22Rv1 (cell line): ENCODE measurements around the gene SRCAP.

ENCODE experiments used
- H3K27ac ChIP-seq: fragments of 450-650 bp; 2 replicates; pipeline ENCODE4 v1.5.1; 2017
- CTCF ChIP-seq: fragments of 450-650 bp; IDR thresholded peaks from 2 replicates; pipeline ENCODE4 v1.5.1; 2017; ENCODE audit warnings: mild to moderate bottlenecking
- ZFX ChIP-seq: fragments of 450-650 bp; IDR thresholded peaks from 2 replicates; pipeline ENCODE4 v1.6.1; 2017; ENCODE audit warnings: antibody characterized with exemption, borderline replicate concordance

Gene SRCAP

GRCh38 chr16:30698816-30699614, at the start of gene SRCAP:
Gene SRCAP (plus strand): TSS chr16:30699171. CDS start chr16:30700825, 1,654 bp downstream.
- H3K27ac ChIP-seq, result peak within 1 kb of the TSS; percentile 100
- no peak for TF ChIP-seq CTCF
- TF ChIP-seq ZFX, result no peak

DNA sequence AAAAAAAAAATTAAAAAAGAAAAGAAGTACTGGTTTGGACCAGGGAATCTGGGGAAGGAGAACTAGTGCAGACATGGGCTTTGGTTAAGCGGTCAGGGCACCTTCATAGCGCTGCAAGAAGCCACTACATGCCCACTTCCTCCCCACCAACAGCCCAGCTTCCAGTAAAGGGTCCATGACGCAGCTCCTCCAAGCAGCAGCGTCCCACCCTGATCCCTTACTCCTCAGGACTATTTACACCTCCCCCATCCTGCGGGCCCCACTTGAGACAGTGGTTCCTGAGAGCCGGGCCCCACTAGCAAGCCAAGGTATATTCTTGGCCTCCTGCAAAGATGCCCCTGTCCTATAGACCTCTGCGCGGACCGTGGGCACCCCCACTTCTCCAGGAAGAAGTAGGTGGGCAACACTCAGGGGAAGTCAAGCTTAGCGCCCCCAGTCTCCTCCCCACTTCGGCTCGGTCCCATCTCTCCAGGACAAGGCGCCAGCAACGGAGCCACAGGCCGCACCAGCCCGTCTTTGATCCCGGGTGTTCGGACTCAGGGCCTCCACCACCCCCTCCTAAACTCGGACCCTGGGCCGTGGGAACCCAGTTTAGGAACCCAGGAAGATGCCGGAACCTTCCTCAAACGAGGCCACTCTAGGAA, 49.1 kb upstream of the SRCAP start:
- TF ChIP-seq CTCF (no peak), ZFX (no peak)
- peak overlapping the region; percentile 89 for H3K27ac ChIP-seq

- TF ChIP-seq CTCF (no peak), ZFX (no peak)
- H3K27ac ChIP-seq, result peak within 1 kb of the TSS; percentile 89
These were observed 48.4 kb upstream of the SRCAP start, which contains the start of gene PRR14 for GRCh38 chr16:30650369-30651123. Gene PRR14 (plus strand): TSS chr16:30650960. CDS start chr16:30651646, 686 bp downstream.

- H3K27ac ChIP-seq, result peak overlapping the region; percentile 89
- TF ChIP-seq ZFX (no peak), CTCF (peak; percentile 83)
These were observed 47.6 kb upstream of the SRCAP start for GRCh38 chr16:30651124-30652004.

- peak overlapping the region; percentile 89 for H3K27ac ChIP-seq
- TF ChIP-seq ZFX (no peak), CTCF (no peak)
These were observed 47.0 kb upstream of the SRCAP start for GRCh38 chr16:30652005-30652296.

DNA sequence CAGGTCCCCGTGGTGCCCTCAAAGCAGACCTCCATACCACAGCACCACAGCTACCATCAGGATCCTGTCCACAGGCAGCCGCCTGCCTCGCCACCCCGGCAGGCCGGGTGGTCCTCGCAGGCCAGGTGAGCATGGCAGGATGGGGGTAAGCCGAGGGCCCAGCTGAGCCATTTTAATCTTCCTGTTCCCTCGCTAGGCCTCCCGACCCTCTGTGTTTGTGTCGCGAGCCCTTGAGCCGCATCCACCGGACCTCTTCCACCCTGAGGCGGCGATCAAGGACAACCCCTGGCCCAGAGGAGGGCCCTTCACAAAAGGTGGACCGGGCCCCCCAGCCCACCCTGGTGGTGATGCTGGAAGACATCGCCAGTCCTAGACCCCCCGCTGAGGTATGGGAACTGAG, 46.3 kb upstream of the SRCAP start:
- no peak for TF ChIP-seq CTCF
- no peak for TF ChIP-seq ZFX
- peak overlapping the region; percentile 89 for H3K27ac ChIP-seq
